H1 (cell line): ENCODE results near the gene RFFL. TPM values are rescaled to one million over a fixed set of nuclear protein-coding genes. Genes with fewer than 3 reads are reported as not detected.

Source experiments
- CTCF ChIA-PET: fragments of 300-600 bp; sonication (Branson Sonifier 250); formaldehyde crosslinking; loops from one replicate; lab custom pipeline; 2021; ENCODE audit not compliant: partially characterized antibody; lab: Charles Lee
- POLR2A ChIA-PET: fragments of 300-600 bp; sonication (Branson Sonifier 250); formaldehyde crosslinking; loops from one replicate; lab custom pipeline; 2021; ENCODE audit warnings: inconsistent platforms; ENCODE audit not compliant: partially characterized antibody; lab: Charles Lee
- DNase-seq, 2 experiments: peaks; one replicate each; pipeline versions ENCODE4 v3.0.0 to v3.0.0-alpha.2; 2010 to 2022; ENCODE audit warnings: low spot score in 2 of 2, low read depth in 1 of 2, mixed read lengths in 1 of 2
- FAIRE-seq: peaks from 2 replicates; lab custom pipeline; 2011; peaks lifted over from hg19 to GRCh38; lab: Jason Lieb, UNC
- H2AFZ ChIP-seq: 2 replicates; pipeline ENCODE4 v1.8.1; 2012; ENCODE audit warnings: low read length, inconsistent platforms
- H2AK5ac ChIP-seq: 2 replicates; pipeline ENCODE4 v1.6.1; 2013; ENCODE audit warnings: low read depth, low read length
- H2BK120ac ChIP-seq: replicated peaks from 2 replicates; pipeline ENCODE3; 2013; ENCODE audit warnings: low read depth, low read length, inconsistent platforms
- H2BK12ac ChIP-seq: 2 replicates; pipeline ENCODE4 v1.6.1; 2013; ENCODE audit warnings: low read depth, low read length
- H2BK15ac ChIP-seq: 2 replicates; pipeline ENCODE4 v1.6.1; 2013; ENCODE audit warnings: low read length
- H2BK20ac ChIP-seq: 2 replicates; pipeline ENCODE4 v1.6.1; 2013; ENCODE audit warnings: low read length
- H2BK5ac ChIP-seq: 2 replicates; pipeline ENCODE4 v1.6.1; 2013; ENCODE audit warnings: low read depth, low read length
- H3K14ac ChIP-seq: 2 replicates; pipeline ENCODE4 v1.6.1; 2013; ENCODE audit warnings: inconsistent platforms; ENCODE audit not compliant: insufficient read length
- H3K18ac ChIP-seq: 2 replicates; pipeline ENCODE4 v1.6.1; 2013; ENCODE audit warnings: low read length; ENCODE audit errors: extremely low read depth
- H3K23ac ChIP-seq: 2 replicates; pipeline ENCODE4 v1.6.1; 2013; ENCODE audit warnings: inconsistent platforms; ENCODE audit not compliant: insufficient read length
- H3K23me2 ChIP-seq: 2 replicates; pipeline ENCODE4 v1.6.1; 2013; ENCODE audit warnings: low read depth, low read length
- H3K27ac ChIP-seq: 2 replicates; pipeline ENCODE4 v1.6.1; 2011; ENCODE audit warnings: low read depth, low read length, inconsistent platforms
- H3K27me3 ChIP-seq, 4 experiments: replicated peaks in 1 of 4; 1 replicate in 1 of 4; 2 replicates in 3 of 4; pipeline versions ENCODE4 v1.6.1 to v1.8.1; 2011 to 2013; ENCODE audit warnings: low read length in 3 of 4, mild to moderate bottlenecking in 3 of 4, inconsistent platforms in 2 of 4, mixed read lengths in 2 of 4, moderate library complexity in 1 of 4; ENCODE audit not compliant: control insufficient read depth in 3 of 4, insufficient read depth in 3 of 4; ENCODE audit errors: extremely low read depth in 1 of 4
- H3K36me3 ChIP-seq, 4 experiments: 2 replicates each; pipeline versions ENCODE4 v1.6.1 to v1.8.1; 2011 to 2013; ENCODE audit warnings: mild to moderate bottlenecking in 4 of 4, low read length in 3 of 4, moderate library complexity in 2 of 4, control low read depth in 1 of 4, inconsistent platforms in 1 of 4; ENCODE audit not compliant: insufficient read depth in 4 of 4, control insufficient read depth in 2 of 4
- H3K4ac ChIP-seq: replicated peaks from 2 replicates; pipeline ENCODE3; 2013; ENCODE audit warnings: low read length, low read depth, mixed read lengths, inconsistent platforms; ENCODE audit not compliant: insufficient read length
- H3K4me1 ChIP-seq, 4 experiments: replicated peaks in 1 of 4; 1 replicate in 1 of 4; 2 replicates in 3 of 4; pipeline versions ENCODE4 v1.6.1 to v1.8.1; 2011 to 2013; ENCODE audit warnings: low read length in 3 of 4, inconsistent platforms in 2 of 4, mixed read lengths in 1 of 4; ENCODE audit not compliant: insufficient read depth in 4 of 4, control insufficient read depth in 3 of 4
- H3K4me2 ChIP-seq, 2 experiments: 2 replicates each; pipeline versions ENCODE4 v1.6.1 to v1.8.1; 2011 to 2013; ENCODE audit warnings: low read depth in 2 of 2, low read length in 2 of 2, control low read depth in 1 of 2, inconsistent platforms in 1 of 2, mild to moderate bottlenecking in 1 of 2; ENCODE audit not compliant: insufficient read depth in 1 of 2
- H3K4me3 ChIP-seq, 4 experiments: fragments of 200-600, 300-600 bp in 1 of 4; sonication (generic), shearing (Covaris generic), sonication (Bioruptor Twin) in 1 of 4; 2 replicates each; pipeline versions ENCODE4 v1.5.1 to v1.8.1; 2011 to 2016; ENCODE audit warnings: low read length in 4 of 4, low read depth in 3 of 4, control low read depth in 2 of 4, inconsistent platforms in 2 of 4, mild to moderate bottlenecking in 2 of 4, mixed read lengths in 1 of 4, moderate library complexity in 1 of 4; ENCODE audit not compliant: insufficient read depth in 2 of 4; ENCODE audit errors: extremely low read depth in 1 of 4
- H3K56ac ChIP-seq: replicated peaks from 2 replicates; pipeline ENCODE3; 2013; ENCODE audit warnings: low read depth, mild to moderate bottlenecking, mixed read lengths, low read length, inconsistent platforms; ENCODE audit not compliant: insufficient read length
- H3K79me1 ChIP-seq: 2 replicates; pipeline ENCODE4 v1.6.1; 2013; ENCODE audit warnings: low read depth, low read length, control low read depth
- H3K79me2 ChIP-seq, 2 experiments: 2 replicates each; pipeline versions ENCODE4 v1.6.1 to v1.8.1; 2012 to 2013; ENCODE audit warnings: low read length in 2 of 2, mild to moderate bottlenecking in 2 of 2, inconsistent platforms in 1 of 2; ENCODE audit not compliant: insufficient read depth in 2 of 2, control insufficient read depth in 1 of 2
- H3K9ac ChIP-seq, 4 experiments: replicated peaks in 1 of 4; 1 replicate in 1 of 4; 2 replicates in 3 of 4; pipeline versions ENCODE4 v1.6.1 to v1.8.1; 2011 to 2013; ENCODE audit warnings: low read depth in 3 of 4, low read length in 3 of 4, control low read depth in 2 of 4, mild to moderate bottlenecking in 2 of 4, moderate library complexity in 2 of 4, inconsistent platforms in 1 of 4; ENCODE audit errors: extremely low read depth in 1 of 4
- H3K9me3 ChIP-seq, 2 experiments: 2 replicates each; pipeline versions ENCODE4 v1.6.1 to v1.8.1; 2012 to 2013; ENCODE audit warnings: mild to moderate bottlenecking in 2 of 2, moderate library complexity in 2 of 2, control low read depth in 1 of 2, inconsistent platforms in 1 of 2, low read depth in 1 of 2, low read length in 1 of 2, mixed read lengths in 1 of 2; ENCODE audit not compliant: insufficient read depth in 2 of 2
- H4K20me1 ChIP-seq, 2 experiments: replicated peaks in 1 of 2; 2 replicates each; pipeline versions ENCODE3 to v1.8.1; 2011 to 2013; ENCODE audit warnings: inconsistent platforms in 2 of 2, low read length in 2 of 2, mild to moderate bottlenecking in 1 of 2; ENCODE audit not compliant: insufficient read depth in 2 of 2, control insufficient read depth in 1 of 2
- H4K5ac ChIP-seq: 2 replicates; pipeline ENCODE4 v1.6.1; 2013; ENCODE audit warnings: low read length, low read depth, mixed read lengths, inconsistent platforms; ENCODE audit not compliant: insufficient read length
- H4K8ac ChIP-seq: 2 replicates; pipeline ENCODE4 v1.8.0; 2013; ENCODE audit warnings: mild to moderate bottlenecking, moderate library complexity, low read length, inconsistent platforms; ENCODE audit not compliant: insufficient read depth; ENCODE audit errors: extremely low read depth
- H4K91ac ChIP-seq: replicated peaks from 2 replicates; pipeline ENCODE3; 2013; ENCODE audit warnings: low read length, mixed read lengths, inconsistent platforms; ENCODE audit not compliant: insufficient read length
- CBX5 ChIP-seq: fragments of 300-800, 300-1000 bp; sonication (generic); IDR thresholded peaks from 2 replicates; pipeline ENCODE4 v1.7.1; 2016; ENCODE audit warnings: antibody characterized with exemption, low read length, low read depth
- POLR2AphosphoS5 ChIP-seq: IDR thresholded peaks from 2 replicates; pipeline ENCODE4 v1.6.1; 2011; ENCODE audit warnings: low read depth, low read length
- WGBS, 2 experiments: shearing (Covaris generic) in 1 of 2; methylation state at CpG; one replicate each; pipeline versions ENCODE4 v1.1.6 to v1.1.7; 2013 to 2015; ENCODE audit warnings: low lambda C conversion rate in 2 of 2, mixed read lengths in 2 of 2, inconsistent platforms in 1 of 2, low coverage in 1 of 2, missing lambda C conversion rate in 1 of 2; ENCODE audit not compliant: insufficient replicate concordance in 2 of 2, insufficient coverage in 1 of 2, insufficient read length in 1 of 2; ENCODE audit errors: extremely low coverage in 1 of 2, missing lambda C conversion rate in 1 of 2; 5-methylcytosine and 5-hydroxymethylcytosine counted together
- polyA plus RNA-seq, 7 experiments: library from polyadenylated mRNA; depleted of rRNA in 3 of 7; stranded (reverse) in 5 of 7; unstranded in 2 of 7; fragments of >200 nt in 5 of 7; fragments of 200-250 nt in 2 of 7; gene quantifications; 1 replicate in 5 of 7; 2 replicates in 1 of 7; 4 replicates in 1 of 7; pipeline versions ENCODE4 v1.2.1 to v1.2.3, GENCODE V29; 2011 to 2013; ENCODE audit warnings: missing spikeins in 2 of 7, mixed read lengths in 2 of 7
- total RNA-seq: library from RNA; stranded (reverse); fragmentation: NEBNext Ultra II Directional; extraction: Animal tissue kit (Norgen Biotek cat#: 25700); gene quantifications from 2 replicates; pipeline ENCODE4 v1.2.1, GENCODE V29; 2021

RFFL gene
- total and polyA plus RNA-seq, 2 of the 8 experiments (the other 6 are each of a cell fraction or from before 2014, with no cell fraction given) = 14.0 to 24.5 TPM

DNA sequence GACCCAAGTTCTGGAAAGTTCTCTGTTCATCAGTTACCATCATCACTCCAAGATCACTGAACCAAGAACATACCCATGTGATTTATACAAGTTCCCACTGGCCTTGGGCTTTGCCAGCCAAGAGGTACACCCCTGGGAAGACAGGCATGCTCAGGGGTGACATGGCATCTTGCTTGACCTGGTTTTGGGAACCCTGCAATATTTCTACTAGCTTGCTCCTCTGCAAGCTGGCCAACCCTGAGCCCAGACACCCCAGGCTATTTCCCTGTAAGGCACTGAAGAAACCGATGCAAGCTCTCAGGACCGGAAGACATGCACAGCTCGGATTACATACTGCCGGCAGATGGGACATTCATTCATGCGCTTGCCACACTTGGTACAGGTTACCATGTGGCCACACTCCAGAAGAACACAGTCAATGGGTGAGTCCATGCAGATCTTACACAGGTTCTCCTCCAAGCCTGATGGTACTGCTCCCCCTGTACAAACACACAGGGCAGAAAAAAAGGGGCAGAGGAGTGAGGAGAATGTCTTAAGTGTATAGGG, 51.8 kb downstream of the RFFL start:
- Histone ChIP-seq H3K23me2 (no peaks in the 10 kb centered on the region), H3K18ac (no peak overlapping the region), H3K27me3 (no peaks in the 10 kb centered on the region), H2BK15ac (no peak overlapping the region), H2BK5ac (no peak overlapping the region), H3K4me2 (no peak overlapping the region)
- TF ChIP-seq CBX5 (no peak), POLR2AphosphoS5 (peak; percentile 33; the same call in 1 of the 2 replicates)
- TF ChIP-seq, all 59 proteins: peak for 1
- no peak overlapping the region for H3K4me3 ChIP-seq
- no peak overlapping the region for H3K14ac ChIP-seq
- no peaks in the 10 kb centered on the region for H3K79me2 ChIP-seq
- H2BK20ac ChIP-seq = no peak overlapping the region
- no peak overlapping the region for H3K56ac ChIP-seq
- H3K9ac ChIP-seq = no peak overlapping the region
- 87% methylated on average over 5 of the region's 5 CpGs; no CpG with 5 or more reads in 1 of the 2 experiments for WGBS, 2 experiments
- POLR2A ChIA-PET = interaction anchor here (0.9 to 3.9 kb wide), 20 partner anchors 8 to 117 kb away, joined by 3 to 24 read pairs (median 5); partner anchors contain the start of genes LIG3 and RAD51D
- no peak overlapping the region for H2BK120ac ChIP-seq
- no peak overlapping the region for H3K4ac ChIP-seq
- CTCF ChIA-PET = interaction anchor here (0.9 to 1.6 kb wide), 3 partner anchors 14 to 78 kb away, joined by 3 to 5 read pairs (median 3); no protein-coding TSS in a partner anchor
- H3K9me3 ChIP-seq = no peaks in the 10 kb centered on the region
- DNase-seq (no peak), FAIRE-seq (no peak)
- H2BK12ac ChIP-seq = no peak overlapping the region
- H3K36me3 ChIP-seq = peaks cover 0 to 25% (median 8%) of the 10 kb centered on the region in 4 experiments; a peak in 6 of 8 replicates
- no peaks in the 10 kb centered on the region for H3K79me1 ChIP-seq
- no peak overlapping the region for H4K5ac ChIP-seq
- no peaks in the 10 kb centered on the region for H4K20me1 ChIP-seq
- no peak overlapping the region for H4K91ac ChIP-seq
- no peak overlapping the region for H2AK5ac ChIP-seq
- no peak overlapping the region for H3K27ac ChIP-seq
- H2AFZ ChIP-seq = no peak overlapping the region
- no peak overlapping the region for H4K8ac ChIP-seq
- peaks cover 0 to 8% (median 3%) of the 10 kb centered on the region in 4 experiments; a peak in 3 of 7 replicates for H3K4me1 ChIP-seq
- no peak overlapping the region for H3K23ac ChIP-seq
